Measurements from ENCODE around the gene ESRRA.

ESRRA gene

DNA sequence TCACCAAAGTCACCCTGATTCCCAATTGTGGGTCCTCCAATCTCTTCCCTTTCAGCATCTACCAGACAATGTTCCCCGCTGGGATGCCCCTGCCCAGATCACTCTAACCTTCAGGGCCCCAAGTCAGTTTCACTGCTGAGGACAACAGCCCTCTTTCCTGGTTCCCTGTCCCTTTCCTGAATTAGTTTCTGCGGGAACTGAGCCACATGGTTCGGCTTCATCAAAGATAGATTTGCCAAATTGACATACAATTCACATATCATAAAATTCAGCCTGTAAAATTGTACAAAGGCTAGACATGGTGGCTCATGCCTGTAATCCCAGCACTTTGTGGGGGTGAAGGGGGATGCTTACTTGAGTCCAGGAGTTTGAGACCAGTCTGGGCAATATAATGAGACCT, 22.7 kb downstream of the ESRRA start:
- DNase-seq (ENCODE audit: low read depth in 3 of 3, low spot score in 1 of 3) = no peak

DNA sequence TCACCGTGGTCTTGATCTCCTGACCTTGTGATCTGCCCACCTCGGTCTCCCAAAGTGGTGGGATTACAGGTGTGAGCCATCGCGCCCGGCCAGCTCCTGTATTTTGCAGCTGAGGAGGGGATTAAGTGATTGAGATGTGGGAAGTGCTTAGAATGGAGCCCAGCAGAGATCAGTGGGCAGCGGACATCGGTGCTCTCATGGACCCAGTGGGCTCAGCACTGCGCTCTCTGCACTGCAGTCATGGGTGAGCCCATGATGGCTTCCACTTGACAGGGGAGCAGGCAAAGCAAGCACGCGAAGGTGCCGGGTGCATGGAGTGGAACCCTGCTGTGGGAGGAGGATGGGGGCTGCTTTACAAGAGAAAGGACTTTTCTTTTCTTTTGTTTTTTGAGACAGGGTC, 25.6 kb downstream of the ESRRA start:
- DNase-seq (ENCODE audit: low read depth in 3 of 3, low spot score in 1 of 3) = no peak

DNA sequence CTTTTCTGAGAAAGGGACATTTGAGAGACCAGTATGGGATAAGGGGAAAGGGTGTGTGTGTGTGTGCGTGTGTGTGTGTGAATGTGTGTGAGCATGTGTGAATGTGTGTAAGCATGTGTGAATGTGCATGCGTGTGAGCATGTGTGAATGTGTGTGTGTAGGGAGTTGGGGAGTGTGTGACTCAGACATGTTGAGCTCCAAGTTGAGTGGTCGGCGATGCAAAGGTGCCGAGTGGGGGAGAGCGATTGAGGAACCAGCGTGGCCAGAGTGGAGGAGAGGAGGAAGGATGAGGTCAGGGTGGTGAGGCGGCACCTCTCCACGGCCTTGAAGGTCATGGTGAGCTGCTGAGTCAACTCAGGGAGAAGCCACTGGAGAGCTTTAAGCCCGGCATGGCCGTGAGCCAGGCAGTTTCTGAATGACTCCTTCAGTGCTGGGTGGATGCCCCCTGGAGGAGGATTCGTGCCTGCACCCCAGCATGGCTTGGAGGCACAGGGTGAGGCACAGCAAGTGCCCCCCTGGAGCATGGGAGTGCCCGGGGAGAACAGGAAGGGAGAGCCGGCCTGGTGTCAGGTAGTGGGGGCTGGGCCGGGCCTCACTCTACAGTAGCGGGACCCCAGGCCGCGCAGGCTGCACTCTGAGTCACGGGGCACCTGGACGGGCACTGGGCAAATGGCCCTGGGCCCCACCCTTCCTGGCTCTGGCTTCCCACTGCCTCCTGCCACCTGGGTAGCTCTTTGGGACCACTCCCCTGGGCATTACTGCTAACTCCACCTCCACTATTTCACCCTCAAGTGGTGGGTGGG, 26.4 kb downstream of the ESRRA start:
- peak in 2 of 3 donors; percentile 23 to 34 for DNase-seq (ENCODE audit: low read depth in 3 of 3, low spot score in 1 of 3)

DNA sequence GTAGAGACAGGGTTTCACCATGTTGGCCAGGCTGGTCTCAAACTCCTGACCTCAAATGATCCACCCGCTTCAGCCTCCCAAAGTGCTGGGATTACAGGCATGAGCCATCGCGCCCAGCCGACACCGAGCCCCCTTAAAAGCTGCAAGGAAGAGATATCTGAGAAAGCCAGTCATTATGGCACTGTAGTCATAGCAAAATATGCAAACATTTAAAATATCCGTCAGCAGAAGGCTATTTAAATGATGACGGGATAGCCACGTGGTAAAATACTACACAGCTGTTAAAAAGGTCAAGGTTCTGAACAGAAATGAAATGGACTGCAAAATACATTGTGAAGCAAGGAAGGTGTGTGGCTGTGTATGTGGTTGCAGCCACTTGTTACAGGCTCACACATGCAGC, 28.2 kb downstream of the ESRRA start:
- DNase-seq (ENCODE audit: low read depth in 3 of 3, low spot score in 1 of 3) = no peak

DNA sequence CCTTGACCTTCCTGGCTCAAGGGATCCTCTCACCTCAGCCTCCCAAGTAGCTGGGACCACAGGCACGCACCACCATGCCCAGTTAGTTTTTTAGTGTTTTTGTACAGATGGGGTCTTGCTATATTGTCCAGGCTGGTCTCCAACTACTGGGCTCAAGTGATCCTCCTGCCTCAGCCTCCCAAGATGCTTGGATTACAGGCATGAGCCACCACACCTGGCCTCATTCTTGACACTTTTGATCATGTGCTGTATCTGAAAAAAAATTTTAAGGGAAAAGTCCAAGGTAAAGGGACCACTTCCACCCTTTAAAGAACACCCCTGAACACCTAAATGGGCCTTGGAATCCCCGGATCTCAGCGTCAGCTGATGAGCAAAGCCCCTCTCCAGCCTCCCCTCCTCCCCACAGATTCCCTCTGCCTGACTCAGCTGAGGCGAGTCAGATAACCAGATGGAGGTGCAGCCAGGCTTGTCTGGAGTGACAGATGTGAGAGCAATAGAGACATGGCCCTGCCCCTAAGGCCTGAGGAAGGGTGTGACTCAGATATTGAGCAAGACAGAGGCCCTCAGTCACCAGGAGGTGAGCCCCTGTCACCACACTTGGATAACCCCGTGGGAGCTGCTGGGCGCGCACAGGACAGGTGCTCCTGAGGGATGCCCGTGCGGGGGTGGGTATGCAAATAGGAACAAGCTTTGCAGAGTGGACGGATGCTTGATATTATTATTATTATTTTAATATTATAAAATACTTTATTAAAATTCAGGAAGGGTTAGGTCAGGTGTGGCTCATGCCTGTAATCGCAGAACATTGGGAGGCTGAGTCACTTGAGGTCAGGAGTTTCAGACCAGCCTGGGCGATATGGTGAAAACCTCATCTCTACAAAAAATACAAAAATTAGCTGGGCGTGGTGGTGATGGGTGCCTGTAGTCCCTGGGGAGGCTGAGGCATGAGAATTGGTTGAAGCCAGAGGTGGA, 29.7 kb downstream of the ESRRA start:
- no peak for DNase-seq (ENCODE audit: low read depth in 3 of 3, low spot score in 1 of 3)

DNA sequence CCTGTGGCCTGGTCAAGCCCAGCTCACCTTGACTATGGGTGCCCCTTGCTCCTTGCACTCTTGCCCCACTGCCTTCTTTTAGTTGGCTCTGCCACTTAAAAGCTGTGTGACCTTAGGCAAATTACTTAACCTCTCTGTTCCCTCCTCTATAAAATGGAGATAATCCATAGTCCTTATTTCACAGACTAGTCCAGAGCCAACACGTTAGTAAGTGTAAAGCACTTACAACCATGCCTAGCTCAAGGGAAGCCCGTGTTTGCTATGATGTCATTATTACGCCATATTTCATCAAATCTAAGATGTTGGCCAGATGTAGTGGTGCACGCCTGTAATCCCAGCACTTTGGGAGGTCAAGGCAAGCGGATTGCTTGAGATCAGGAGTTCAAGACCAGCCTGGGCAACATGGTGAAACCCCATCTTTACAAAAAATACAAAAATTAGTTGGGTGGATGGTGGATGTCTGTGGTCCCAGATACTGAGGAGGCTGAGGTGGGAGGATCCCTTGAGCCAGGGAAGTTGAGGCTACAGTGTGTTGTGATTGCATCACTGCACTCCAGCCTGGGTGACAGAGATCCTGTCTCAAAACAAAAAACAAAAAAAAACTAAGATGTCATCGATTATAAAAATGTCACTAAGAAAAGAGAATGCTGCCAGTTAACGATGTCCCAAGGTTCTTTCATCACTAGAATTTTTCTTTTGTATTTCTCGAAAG, 32.4 kb downstream of the ESRRA start:
- no peak for DNase-seq (ENCODE audit: low read depth in 3 of 3, low spot score in 1 of 3)

DNA sequence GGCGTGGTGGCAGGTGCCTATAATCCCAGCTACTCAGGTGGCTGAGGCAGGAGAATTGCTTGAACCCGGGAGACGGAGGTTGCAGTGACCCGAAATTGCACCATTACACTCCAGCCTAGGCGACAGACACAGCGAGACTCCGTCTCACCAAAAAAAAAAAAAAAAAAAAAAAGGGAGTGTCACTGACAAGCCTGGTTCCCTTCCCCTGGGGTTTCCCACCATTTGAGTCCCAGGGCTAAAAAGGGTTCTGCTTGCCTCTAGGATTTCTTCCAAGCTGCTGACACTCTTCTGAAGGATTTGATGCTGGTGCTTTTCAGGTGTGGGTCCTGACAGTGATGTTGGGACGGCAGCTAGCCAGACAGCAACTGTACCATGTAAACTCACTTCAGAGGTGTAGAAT, 33.4 kb downstream of the ESRRA start:
- no peak for DNase-seq (ENCODE audit: low read depth in 3 of 3, low spot score in 1 of 3)

DNA sequence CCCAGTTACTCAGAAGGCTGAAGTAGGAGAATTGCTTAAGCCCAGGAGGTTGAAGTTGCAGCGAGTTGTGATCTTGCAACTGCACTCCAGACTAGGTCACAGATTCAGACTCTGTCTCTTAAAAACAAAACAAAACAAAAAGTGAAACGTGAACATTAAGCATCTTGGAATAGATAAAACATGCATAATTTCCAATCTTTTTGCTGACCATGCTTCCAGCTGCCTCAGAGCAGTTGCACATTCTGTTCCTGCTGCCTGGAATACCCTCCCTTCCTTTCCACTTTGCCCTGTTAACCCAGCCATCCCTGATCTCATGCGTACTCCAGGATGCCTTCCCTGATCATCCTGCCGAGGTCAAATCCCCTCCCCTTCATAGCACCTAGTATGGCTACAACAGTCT, 34.0 kb downstream of the ESRRA start:
- no peak for DNase-seq (ENCODE audit: low read depth in 3 of 3, low spot score in 1 of 3)

DNA sequence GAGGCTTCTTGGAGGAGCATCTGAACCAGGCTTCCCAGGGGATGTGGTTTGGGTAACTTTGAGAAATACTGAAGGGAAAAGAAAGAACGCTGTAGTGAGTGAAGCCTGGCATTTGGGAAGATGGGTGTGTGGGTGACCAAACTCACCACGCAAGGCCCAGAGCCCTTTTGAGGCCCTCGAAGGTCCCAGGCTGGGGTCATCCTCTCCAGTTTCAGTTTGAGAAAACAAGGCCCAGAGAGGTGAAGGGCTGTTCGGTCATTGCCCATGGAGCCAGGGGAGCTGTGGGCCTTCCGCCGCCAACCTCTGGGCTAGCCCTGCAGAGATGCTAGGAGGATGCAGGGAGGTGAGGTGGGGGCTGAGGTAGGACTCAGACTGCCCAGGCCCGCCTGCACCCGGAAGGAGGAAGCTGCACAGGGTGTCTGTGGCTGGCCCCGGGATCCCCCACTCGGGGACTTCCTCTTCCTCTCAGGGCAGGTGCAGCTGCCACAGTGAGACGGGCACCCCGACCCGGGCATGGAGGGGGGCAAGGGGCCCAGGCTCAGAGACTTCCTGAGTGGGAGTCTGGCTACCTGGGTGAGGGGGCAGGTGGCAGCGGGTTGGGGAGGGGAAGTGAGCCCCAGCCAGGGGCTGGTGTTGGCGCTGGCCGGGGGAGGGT, 34.6 kb downstream of the ESRRA start, which contains the start of gene CCDC88B:
CCDC88B (plus strand) TSS at position 451 of the 655 bp plus-strand sequence; CDS start at position 514, 63 bp downstream.
- peak; percentile 64 to 84 (median 70) for DNase-seq (ENCODE audit: low read depth in 3 of 3, low spot score in 1 of 3)

DNA sequence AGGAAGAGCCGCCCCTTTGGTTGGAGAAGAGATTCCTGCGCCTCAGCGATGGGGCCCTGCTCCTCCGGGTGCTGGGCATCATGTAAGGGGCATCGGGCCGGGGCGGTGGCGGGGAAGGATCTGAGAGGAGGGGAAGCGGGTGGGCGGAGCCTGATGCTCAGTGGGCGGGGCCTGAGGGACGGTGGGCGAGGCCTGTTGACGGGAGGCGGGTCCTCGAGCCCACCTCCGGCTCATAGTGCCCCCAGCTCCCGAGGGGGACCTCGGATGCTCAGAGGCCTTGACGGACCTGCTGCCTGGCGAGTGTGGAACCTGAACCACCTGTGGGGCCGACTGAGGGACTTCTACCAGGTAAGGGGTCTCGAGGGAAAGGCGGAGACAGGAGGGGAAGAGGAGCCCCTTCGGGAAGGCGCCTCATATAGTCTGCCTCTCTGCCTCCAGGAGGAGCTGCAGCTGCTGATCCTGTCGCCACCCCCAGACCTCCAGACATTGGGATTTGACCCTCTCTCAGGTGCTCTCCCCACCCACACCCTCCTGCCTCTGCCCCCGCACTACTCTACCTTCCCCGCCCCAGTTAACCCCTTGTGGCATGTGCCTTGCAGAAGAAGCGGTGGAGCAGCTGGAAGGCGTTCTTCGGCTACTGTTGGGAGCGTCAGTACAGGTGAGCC, 35.5 kb downstream of the ESRRA start:
- peak in 2 of 3 donors; percentile 48 to 80 for DNase-seq (ENCODE audit: low read depth in 3 of 3, low spot score in 1 of 3)

DNA sequence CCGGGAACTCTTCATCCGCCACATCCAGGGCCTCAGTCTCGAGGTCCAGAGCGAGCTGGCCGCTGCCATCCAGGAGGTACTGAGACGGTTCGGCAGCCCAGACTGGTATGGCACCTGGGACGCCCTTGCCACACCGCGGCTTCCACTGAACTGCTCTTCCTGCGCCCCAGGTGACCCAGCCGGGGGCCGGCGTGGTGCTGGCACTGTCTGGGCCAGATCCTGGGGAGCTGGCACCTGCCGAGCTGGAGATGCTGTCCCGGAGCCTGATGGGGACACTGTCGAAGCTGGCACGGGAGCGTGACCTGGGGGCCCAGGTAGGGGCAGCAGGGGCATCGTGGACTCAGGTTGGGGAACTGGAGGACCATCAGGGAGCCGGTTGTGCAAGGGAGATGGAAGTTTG, 36.1 kb downstream of the ESRRA start:
- no peak for DNase-seq (ENCODE audit: low read depth in 3 of 3, low spot score in 1 of 3)

DNA sequence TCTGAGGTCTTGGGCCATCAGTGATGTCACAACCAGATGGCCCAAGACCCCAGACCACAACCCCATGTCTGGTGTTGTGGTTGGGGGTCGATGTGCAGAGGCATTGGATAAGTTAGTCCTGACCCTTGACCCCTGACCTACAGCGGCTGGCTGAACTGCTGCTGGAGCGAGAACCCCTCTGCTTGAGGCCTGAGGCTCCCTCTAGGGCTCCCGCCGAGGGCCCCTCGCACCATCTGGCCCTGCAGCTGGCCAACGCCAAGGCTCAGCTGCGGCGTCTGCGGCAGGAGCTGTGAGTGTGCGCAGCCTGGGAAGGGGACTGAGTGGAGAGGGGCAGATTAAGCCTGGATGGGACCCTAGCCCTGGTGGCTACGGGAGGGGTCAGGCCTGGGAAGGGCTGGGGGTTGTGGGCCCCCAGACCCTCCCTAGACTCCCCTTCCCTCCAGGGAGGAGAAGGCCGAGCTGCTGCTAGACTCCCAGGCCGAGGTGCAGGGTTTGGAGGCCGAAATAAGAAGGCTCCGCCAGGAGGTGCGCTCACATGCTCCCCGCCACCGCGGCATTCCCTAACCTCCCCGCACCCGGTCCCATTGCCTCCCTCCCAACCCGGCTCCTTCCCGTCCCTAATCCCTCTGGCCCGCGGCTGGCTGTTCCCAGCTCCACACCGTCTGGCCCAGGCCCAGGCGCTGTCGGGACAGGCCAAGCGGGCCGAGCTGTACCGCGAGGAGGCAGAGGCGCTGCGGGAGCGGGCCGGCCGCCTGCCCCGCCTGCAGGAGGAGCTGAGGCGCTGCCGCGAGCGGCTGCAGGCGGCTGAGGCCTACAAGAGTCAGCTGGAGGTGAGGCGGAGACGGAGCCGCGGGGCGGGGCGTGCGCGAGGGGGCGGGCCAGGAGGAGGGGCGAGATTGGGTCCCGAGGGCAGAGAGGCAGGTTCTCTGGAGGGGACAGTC, 36.8 kb downstream of the ESRRA start:
- peak; percentile 65 to 94 (median 80) for DNase-seq (ENCODE audit: low read depth in 3 of 3, low spot score in 1 of 3)

DNA sequence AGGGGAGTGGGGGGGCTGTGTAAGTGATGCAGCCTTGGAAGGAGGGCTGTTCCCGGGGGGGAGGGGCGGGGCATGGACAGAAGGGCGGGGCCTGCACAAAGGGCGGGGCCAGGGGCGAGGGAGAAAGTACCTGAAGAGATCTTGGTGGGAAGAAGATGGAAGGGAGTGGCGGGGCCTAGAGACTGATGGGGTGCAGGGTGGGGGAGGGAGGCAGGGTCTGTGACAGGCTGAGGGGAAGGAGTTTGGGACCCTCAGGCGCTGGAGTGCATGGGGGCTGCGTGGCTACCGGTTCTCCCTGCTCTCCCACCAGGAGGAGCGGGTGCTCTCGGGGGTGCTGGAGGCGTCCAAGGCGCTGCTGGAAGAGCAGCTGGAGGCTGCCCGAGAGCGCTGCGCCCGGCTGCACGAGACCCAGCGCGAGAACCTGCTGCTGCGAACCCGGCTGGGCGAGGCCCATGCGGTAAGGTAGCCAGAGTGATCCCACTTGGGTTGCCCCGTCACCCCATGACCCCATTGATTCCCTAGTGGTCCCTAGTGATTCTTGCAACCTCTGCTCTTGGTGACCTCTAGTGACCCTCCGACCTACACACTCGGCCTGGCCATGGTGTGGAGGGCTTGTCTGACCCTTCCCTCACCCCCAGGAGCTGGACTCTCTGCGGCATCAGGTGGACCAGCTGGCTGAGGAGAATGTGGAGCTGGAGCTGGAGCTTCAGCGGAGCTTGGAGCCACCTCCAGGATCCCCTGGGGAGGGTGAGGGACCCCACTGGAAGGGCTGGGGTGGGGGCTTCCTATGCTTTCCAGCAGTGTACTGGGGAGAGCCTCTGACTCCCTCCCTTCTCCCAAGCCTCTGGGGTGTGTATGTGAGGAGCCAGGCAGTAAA, 37.8 kb downstream of the ESRRA start:
- no peak for DNase-seq (ENCODE audit: low read depth in 3 of 3, low spot score in 1 of 3)

DNA sequence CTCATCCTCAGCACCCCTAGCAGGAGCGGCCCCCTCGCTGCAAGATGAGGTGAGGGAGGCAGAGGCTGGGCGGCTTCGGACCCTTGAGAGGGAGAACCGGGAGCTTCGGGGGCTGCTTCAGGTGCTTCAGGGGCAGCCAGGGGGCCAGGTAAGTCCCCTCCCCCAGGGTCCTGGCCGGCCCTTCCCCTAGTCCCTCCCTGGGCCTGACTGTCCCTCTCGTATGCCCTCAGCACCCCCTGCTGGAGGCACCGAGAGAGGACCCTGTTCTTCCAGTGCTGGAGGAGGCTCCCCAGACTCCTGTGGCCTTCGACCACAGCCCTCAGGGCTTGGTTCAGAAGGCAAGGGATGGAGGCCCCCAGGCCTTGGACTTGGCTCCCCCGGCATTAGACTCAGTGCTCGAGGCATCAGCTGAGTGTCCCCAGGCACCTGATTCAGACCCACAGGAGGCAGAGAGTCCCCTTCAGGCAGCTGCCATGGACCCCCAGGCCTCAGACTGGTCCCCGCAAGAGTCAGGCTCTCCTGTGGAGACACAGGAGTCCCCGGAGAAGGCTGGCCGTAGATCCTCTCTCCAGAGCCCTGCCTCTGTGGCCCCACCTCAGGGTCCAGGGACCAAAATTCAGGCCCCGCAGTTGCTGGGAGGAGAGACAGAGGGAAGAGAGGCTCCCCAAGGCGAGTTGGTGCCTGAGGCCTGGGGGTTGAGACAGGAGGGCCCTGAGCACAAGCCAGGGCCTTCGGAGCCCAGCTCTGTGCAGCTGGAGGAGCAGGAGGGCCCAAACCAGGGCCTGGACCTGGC, 38.6 kb downstream of the ESRRA start:
- no peak for DNase-seq (ENCODE audit: low read depth in 3 of 3, low spot score in 1 of 3)

DNA sequence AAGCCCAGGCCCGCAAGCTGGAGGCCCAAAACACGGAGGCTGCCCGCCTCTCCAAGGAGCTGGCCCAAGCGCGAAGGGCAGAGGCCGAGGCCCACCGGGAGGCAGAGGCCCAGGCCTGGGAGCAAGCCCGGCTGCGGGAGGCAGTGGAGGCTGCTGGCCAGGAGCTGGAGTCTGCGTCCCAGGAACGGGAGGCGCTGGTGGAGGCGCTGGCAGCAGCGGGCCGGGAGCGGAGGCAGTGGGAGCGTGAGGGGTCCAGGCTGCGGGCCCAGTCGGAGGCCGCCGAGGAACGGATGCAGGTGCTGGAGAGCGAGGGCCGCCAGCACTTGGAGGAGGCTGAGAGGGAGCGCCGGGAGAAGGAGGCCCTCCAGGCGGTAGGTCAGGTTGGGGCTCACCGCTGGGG, 39.5 kb downstream of the ESRRA start:
- DNase-seq (ENCODE audit: low read depth in 3 of 3, low spot score in 1 of 3) = no peak

DNA sequence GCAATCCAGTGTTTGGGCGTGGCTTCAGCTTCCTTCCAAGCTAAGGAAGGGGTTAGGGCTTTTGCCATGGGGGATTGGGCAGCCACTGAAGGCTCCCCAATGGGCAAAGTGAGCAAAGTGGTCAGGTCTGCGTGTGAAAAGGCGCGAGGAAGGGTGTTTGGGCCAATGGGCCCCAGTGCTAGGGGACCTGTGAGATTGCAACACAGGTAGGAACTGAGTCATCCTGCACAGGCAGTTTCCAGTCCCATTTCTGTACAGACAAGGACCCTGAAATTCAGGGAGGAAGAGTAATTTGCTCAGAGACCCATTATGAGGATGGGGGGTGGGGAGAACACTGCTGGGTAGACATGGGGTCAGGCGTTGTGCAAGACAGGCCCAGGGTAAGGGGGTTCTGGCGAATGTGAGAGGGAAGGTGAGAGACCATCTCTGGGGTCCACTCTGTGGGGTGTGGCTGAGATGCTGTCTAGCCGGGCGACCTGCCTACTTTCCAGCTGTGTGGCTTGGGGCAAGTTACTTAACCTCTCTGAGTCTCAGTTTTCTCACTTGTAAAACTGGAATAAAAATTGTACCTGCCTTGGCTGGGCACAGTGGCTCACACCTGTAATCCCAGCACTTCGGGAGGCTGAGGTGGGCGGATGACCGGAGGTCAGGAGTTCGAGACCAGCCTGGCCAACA, 42.0 kb downstream of the ESRRA start:
- no peak for DNase-seq (ENCODE audit: low read depth in 3 of 3, low spot score in 1 of 3)

Measured in stimulated activated CD4-positive, alpha-beta T cell treated with anti-CD3 and anti-CD28 coated beads, TNF-alpha, amount 100 ng/mL, for 1 hour (primary cell).